ENCODE results near the gene ARL6IP1.

GRCh38 chr16:18839555-18839954 lies 38.2 kb upstream of the ARL6IP1 start:
- TF ChIP-seq EZH2 (optimal IDR thresholded peaks at IDR 0.05; ENCODE audit: low read depth, low read length) (no peak), CTCF (IDR thresholded peaks at IDR 0.05; ENCODE audit: low read length) (no peak)
